Stimulated activated naive CD8-positive, alpha-beta T cell treated with anti-CD3 and anti-CD28 coated beads, Interleukin-15, Interleukin-2, amounts not matched to agents 100 ng/mL and 50 ng/mL, for 24 hours (primary cell): ENCODE data around the gene CDKAL1.

Source experiments
- H3K27ac Mint-ChIP-seq: one replicate; pipeline ENCODE4 v1.8.0; 2021; ENCODE audit warnings: mild to moderate bottlenecking, mixed read lengths
- H3K27me3 Mint-ChIP-seq: one replicate; pipeline ENCODE4 v1.8.0; 2021; ENCODE audit warnings: mixed read lengths
- H3K36me3 Mint-ChIP-seq: one replicate; pipeline ENCODE4 v1.8.0; 2021; ENCODE audit warnings: low read depth, mixed read lengths
- H3K4me1 Mint-ChIP-seq: one replicate; pipeline ENCODE4 v1.8.0; 2021; ENCODE audit warnings: low read depth, mixed read lengths
- H3K4me3 Mint-ChIP-seq: one replicate; pipeline ENCODE4 v1.8.0; 2021; ENCODE audit warnings: mild to moderate bottlenecking, mixed read lengths
- H3K9me3 Mint-ChIP-seq: one replicate; pipeline ENCODE4 v1.8.0; 2021; ENCODE audit warnings: mixed read lengths

Gene CDKAL1

DNA sequence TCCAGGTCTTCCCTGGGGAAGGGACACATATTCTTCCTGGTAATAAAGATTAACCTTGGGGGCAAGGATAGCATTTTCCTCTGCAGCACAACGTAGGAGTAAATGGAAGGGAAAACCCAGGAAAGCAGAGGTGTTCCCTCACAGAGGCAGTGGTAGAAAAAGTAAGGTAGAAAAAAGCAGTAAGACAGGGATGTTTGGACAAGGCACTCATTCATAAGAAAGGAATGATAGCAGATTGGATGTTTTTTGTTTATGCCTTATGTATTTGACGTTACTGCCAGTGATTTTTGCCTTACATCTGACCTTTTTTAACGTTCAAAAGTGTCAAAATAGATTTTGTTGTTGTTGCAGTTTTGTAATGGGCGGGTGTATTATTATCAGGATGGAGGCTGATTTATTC, 395.0 kb downstream of the CDKAL1 start:
- no peak overlapping the region for H3K4me3 Mint-ChIP-seq
- no peaks in the 10 kb centered on the region for H3K27me3 Mint-ChIP-seq
- H3K27ac Mint-ChIP-seq, result no peak overlapping the region
- H3K4me1 Mint-ChIP-seq, result no peaks in the 10 kb centered on the region
- peaks cover 11% of the 10 kb centered on the region for H3K36me3 Mint-ChIP-seq
- no peaks in the 10 kb centered on the region for H3K9me3 Mint-ChIP-seq

GRCh38 chr6:20931093-20931492, 396.8 kb downstream of the CDKAL1 start:
- no peaks in the 10 kb centered on the region for H3K9me3 Mint-ChIP-seq
- H3K27me3 Mint-ChIP-seq, result no peaks in the 10 kb centered on the region
- no peak overlapping the region for H3K27ac Mint-ChIP-seq
- peaks cover 5% of the 10 kb centered on the region for H3K36me3 Mint-ChIP-seq
- H3K4me3 Mint-ChIP-seq, result no peak overlapping the region
- H3K4me1 Mint-ChIP-seq, result no peaks in the 10 kb centered on the region

- H3K27me3 Mint-ChIP-seq, result no peaks in the 10 kb centered on the region
- no peaks in the 10 kb centered on the region for H3K9me3 Mint-ChIP-seq
- no peak overlapping the region for H3K27ac Mint-ChIP-seq
- no peaks in the 10 kb centered on the region for H3K4me1 Mint-ChIP-seq
- no peak overlapping the region for H3K4me3 Mint-ChIP-seq
- H3K36me3 Mint-ChIP-seq, result peaks cover 9% of the 10 kb centered on the region
These were observed 397.5 kb downstream of the CDKAL1 start for GRCh38 chr6:20931772-20932171.

DNA sequence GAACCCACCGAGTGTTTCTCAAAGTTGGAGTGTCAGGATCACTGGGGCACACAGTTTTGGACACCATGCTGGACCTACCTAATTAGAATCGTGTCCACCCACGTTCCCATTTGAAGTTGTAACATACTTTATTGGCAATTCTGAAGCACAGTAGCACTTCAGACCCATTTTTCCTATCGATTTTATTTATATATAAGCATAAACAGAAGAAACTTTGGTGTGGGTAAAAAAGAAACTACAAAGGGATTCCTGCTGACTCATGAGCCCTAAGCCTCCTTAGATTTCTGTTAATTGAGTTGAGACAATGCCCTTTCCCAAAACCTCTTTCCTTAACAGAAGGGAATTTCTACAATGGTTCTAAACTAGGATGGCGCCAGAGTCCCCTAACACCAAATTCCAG, 398.0 kb downstream of the CDKAL1 start:
- Mint-ChIP-seq H3K4me1 (no peaks in the 10 kb centered on the region), H3K27me3 (no peaks in the 10 kb centered on the region), H3K9me3 (no peaks in the 10 kb centered on the region), H3K27ac (no peak overlapping the region), H3K36me3 (peaks cover 12% of the 10 kb centered on the region), H3K4me3 (no peak overlapping the region)

- no peaks in the 10 kb centered on the region for H3K27me3 Mint-ChIP-seq
These were observed 399.0 kb downstream of the CDKAL1 start for GRCh38 chr6:20933057-20933788.

DNA sequence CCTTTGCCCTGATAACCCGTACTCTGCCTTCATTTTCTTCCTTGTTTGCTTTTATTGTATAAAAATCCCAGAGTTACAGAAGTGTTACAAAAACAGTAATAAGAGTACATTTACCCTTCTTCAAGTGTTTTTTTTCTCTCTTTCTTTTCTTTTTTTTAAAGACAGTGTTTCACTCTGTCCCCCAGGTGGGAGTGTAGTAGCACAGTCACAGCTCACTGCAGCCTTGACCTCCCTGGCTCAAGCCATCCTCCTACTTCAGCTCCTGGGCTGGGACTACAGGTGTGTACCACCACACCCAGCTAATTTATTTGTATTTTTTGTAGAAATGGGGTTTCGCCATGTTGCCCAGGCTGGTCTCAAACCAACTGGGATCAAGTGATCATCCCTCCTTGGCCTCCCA, 402.7 kb downstream of the CDKAL1 start:
- Mint-ChIP-seq H3K4me1 (no peaks in the 10 kb centered on the region), H3K27me3 (no peaks in the 10 kb centered on the region), H3K36me3 (peaks cover 30% of the 10 kb centered on the region), H3K4me3 (no peak overlapping the region), H3K9me3 (no peaks in the 10 kb centered on the region), H3K27ac (no peak overlapping the region)

More at GRCh38 chr6:20933057-20933788, 399.0 kb downstream of the CDKAL1 start:
- no peak overlapping the region for H3K4me3 Mint-ChIP-seq
- no peaks in the 10 kb centered on the region for H3K4me1 Mint-ChIP-seq
- H3K27ac Mint-ChIP-seq, result no peak overlapping the region
- peaks cover 19% of the 10 kb centered on the region for H3K36me3 Mint-ChIP-seq
- H3K9me3 Mint-ChIP-seq, result no peaks in the 10 kb centered on the region

DNA sequence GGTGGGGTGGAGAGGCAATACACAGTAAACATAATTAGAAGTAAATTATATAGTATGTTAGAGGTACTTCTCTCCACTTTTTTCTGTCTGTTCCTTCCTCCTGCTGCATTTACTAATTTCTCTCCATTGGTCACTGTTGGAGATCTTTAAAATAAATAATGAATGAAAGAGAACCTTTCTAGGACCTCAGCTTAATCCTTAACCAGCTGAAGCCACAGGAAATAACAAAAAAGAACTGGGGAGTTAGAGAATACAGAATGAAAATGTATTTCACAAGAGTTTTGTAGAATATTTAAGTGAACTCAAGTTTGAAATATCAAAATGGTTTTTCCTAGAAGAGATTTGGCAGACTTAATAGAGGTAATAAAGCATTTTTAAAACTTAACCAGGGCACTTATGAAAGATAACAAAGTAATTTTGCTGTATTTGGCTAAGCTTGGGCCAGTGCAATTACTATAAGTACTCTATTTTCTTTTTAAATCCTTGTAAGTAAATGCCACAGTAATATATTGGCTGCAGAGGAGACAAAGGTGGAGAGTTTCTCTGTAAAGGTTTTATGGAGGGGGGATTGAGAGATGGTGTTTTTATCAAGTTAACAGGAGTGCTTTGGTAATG, 405.0 kb downstream of the CDKAL1 start:
- H3K4me3 Mint-ChIP-seq, result no peak overlapping the region
- no peaks in the 10 kb centered on the region for H3K27me3 Mint-ChIP-seq
- peaks cover 14% of the 10 kb centered on the region for H3K9me3 Mint-ChIP-seq
- no peak overlapping the region for H3K27ac Mint-ChIP-seq
- H3K4me1 Mint-ChIP-seq, result no peaks in the 10 kb centered on the region
- H3K36me3 Mint-ChIP-seq, result peaks cover 43% of the 10 kb centered on the region

DNA sequence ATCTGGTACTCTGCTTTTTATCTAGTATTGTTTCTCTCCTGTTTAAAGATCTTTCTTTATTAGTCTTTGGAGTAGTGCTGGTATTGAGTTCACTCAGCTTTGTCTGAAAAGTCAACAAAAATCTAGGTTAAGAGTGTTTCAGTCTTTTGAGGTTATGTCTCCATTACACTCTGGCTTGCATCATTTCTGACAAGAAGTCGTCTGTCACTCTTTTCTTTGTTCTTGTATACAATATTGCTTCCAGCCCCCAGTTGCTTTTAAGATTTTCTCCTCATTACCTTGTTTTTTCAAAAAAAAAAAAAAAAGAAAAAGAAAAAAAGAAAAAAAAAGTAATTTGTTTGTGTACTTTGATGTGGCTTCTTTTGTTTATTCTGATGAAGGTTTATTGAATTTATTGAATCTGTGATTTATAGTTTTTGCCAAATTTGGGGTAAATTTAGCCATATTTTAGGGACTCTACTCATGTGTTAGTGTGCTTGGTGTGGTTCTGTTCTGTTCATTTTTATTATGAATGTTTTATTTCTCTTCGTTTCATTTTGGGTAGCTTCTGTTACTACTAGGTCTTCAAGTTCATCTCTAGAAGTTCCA, 408.9 kb downstream of the CDKAL1 start:
- H3K4me3 Mint-ChIP-seq, result no peak overlapping the region
- peaks cover 14% of the 10 kb centered on the region for H3K9me3 Mint-ChIP-seq
- no peak overlapping the region for H3K27ac Mint-ChIP-seq
- H3K36me3 Mint-ChIP-seq, result peaks cover 27% of the 10 kb centered on the region
- peaks cover 7% of the 10 kb centered on the region for H3K4me1 Mint-ChIP-seq
- no peaks in the 10 kb centered on the region for H3K27me3 Mint-ChIP-seq

DNA sequence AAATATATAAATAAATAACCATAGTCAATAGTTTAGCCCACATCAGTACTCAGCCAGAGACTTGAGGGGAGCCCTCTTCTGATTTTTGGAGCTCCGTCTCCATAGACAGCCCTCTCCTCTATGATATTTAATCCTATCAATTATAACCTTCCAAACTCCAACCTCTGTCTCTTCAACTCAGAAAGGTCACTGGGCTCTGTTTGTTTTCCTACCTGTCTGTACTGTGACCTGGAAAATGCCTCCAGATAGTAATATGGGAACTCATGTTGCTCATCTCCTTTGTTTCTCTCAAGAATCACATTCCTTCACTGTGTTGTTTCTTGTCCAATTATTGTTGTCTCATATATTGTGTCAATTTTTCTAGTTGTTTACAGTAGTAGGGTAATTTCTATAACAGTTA, 409.7 kb downstream of the CDKAL1 start:
- Mint-ChIP-seq H3K4me1 (peaks cover 7% of the 10 kb centered on the region), H3K36me3 (peaks cover 29% of the 10 kb centered on the region), H3K9me3 (peaks cover 14% of the 10 kb centered on the region), H3K27me3 (no peaks in the 10 kb centered on the region), H3K27ac (no peak overlapping the region), H3K4me3 (no peak overlapping the region)

GRCh38 chr6:20946022-20946421, 411.8 kb downstream of the CDKAL1 start:
- H3K27ac Mint-ChIP-seq, result no peak overlapping the region
- H3K36me3 Mint-ChIP-seq, result peaks cover 36% of the 10 kb centered on the region
- no peak overlapping the region for H3K4me3 Mint-ChIP-seq
- peaks cover 14% of the 10 kb centered on the region for H3K9me3 Mint-ChIP-seq
- peaks cover 7% of the 10 kb centered on the region for H3K4me1 Mint-ChIP-seq
- H3K27me3 Mint-ChIP-seq, result no peaks in the 10 kb centered on the region

GRCh38 chr6:20946890-20947289, 412.6 kb downstream of the CDKAL1 start:
- peaks cover 7% of the 10 kb centered on the region for H3K4me1 Mint-ChIP-seq
- peaks cover 28% of the 10 kb centered on the region for H3K36me3 Mint-ChIP-seq
- H3K9me3 Mint-ChIP-seq, result peaks cover 14% of the 10 kb centered on the region
- no peak overlapping the region for H3K4me3 Mint-ChIP-seq
- no peaks in the 10 kb centered on the region for H3K27me3 Mint-ChIP-seq
- no peak overlapping the region for H3K27ac Mint-ChIP-seq

DNA sequence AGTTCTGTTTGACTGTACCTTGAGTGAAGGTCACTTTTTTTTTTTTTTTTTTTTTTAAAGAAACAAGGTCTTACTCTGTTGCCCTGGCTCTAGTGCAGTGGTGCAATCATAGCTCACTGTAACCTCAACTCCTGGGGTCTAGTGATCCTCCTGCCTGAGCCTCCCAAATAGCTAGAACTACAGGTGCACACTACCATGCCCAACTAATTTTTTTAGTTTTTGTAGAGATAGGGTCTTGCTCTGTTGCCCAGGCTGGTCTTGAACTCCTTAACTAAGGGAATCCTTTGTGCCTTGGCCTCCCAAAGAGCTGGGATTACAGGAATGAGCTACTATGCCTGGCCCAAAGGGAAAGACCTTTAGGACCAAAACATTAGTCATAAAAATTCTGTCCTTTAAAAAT, 413.7 kb downstream of the CDKAL1 start:
- Mint-ChIP-seq H3K27me3 (no peaks in the 10 kb centered on the region), H3K36me3 (peaks cover 29% of the 10 kb centered on the region), H3K27ac (no peak overlapping the region), H3K4me1 (peaks cover 7% of the 10 kb centered on the region), H3K4me3 (no peak overlapping the region), H3K9me3 (peaks cover 12% of the 10 kb centered on the region)

DNA sequence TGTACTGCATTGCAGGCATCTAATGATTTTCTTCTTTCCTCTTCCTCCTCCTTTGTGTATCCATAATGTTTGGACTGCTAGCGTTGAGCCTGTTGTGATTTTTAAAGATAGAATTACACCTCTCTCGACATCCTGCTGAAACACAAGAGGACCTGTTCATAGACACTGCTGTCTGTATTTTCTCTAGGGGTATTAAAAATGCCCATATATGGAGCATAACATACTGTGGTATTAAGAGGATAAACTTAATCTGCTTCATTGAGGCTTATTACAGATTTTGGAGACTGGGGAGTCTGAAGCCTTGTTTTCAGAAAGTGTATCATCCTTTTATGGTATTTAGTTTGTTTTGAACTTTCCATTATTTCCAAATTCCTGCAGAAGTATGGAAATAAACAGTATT, 414.3 kb downstream of the CDKAL1 start:
- Mint-ChIP-seq H3K36me3 (peaks cover 24% of the 10 kb centered on the region), H3K27ac (no peak overlapping the region), H3K27me3 (no peaks in the 10 kb centered on the region), H3K9me3 (peaks cover 6% of the 10 kb centered on the region), H3K4me3 (no peak overlapping the region), H3K4me1 (peaks cover 7% of the 10 kb centered on the region)

DNA sequence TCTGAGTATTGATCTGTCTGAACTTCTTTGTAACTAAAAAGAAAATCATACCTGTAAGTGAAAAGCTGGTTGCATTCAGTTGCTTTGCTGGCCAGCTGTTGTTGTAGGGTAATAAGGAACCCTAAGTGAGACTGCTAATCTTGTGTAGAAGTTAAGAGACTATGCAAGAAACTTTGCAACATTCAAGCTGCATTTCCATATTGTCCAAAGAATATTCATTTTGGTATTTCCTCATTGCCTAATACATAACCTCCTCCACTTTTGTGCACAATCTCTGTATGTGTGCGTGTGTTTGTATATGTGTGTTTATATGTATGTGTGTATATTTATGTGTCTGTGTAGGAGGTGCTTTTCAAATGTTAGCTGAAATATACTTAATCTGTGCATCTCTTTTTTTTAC, 414.9 kb downstream of the CDKAL1 start:
- H3K9me3 Mint-ChIP-seq, result peaks cover 1% of the 10 kb centered on the region
- H3K4me3 Mint-ChIP-seq, result no peak overlapping the region
- H3K36me3 Mint-ChIP-seq, result peaks cover 18% of the 10 kb centered on the region
- H3K4me1 Mint-ChIP-seq, result peaks cover 7% of the 10 kb centered on the region
- no peaks in the 10 kb centered on the region for H3K27me3 Mint-ChIP-seq
- H3K27ac Mint-ChIP-seq, result no peak overlapping the region

DNA sequence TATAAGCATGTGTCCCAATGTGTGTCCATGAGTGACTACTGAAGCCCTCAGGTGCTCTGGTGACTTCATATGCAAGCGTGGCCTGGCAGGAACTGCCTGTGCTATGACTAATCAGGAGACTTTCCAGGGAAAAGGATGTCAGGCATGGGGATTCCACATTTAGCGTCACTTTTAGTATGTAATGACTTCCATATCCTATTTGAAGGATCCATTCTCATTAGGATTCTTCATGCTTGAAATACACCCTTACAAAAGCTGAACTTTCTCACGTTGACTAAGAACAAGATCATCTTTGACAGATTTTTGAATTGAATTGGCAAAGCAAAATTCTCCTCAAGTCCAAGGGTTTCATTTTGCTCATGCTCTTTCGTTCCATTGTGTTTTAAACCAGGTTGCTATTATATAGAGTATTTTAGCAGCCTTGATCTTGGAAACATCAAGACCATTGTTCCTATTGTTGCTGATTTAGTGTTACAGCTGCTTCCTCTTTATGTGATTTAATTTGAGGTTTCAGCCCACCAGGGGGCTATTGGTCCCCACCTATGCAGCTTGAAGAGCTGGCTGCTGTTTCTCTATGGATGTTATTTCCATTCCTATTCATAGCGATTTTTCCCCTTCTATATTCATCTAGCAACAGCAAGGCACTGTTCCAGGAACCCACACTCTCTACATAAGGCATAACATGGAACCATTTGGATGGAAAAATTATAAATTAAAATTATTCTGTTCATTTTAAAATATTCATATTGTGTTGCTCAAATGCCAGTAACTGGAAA, 418.6 kb downstream of the CDKAL1 start:
- Mint-ChIP-seq H3K4me3 (no peak overlapping the region), H3K36me3 (peaks cover 41% of the 10 kb centered on the region), H3K4me1 (no peaks in the 10 kb centered on the region), H3K9me3 (no peaks in the 10 kb centered on the region), H3K27me3 (no peaks in the 10 kb centered on the region), H3K27ac (no peak overlapping the region)
